ENCODE results near the gene PLCL1. TPM values are rescaled to one million over a fixed set of nuclear protein-coding genes. Genes with fewer than 3 reads are reported as not detected.

Gene PLCL1
- polyA plus RNA-seq, 1 of the 3 experiments (the other 2 are of a cell fraction) = 7.7 TPM

DNA sequence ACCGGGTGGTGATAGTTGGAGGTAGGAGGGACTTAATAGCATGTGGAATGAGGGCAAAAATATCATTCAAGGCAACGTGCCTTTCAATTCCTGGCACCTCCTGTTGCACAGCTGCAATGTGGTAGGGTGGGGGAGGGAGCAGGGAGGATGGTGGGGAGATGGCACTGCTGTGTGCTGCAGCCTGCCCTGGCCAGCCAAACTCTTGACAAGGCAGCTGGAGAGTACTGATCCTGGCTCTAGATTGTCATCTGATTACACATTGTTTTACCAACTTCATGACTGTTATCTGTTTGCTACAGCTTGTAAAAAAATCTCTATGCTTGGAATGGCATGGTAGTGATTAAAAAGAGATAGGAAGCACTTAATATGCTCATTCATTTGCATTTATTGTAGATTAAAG, 47.7 kb downstream of the PLCL1 start (continued):
- TF ChIP-seq REST (IDR thresholded peaks at IDR 0.05; ENCODE audit: low read depth, low read length) = no peak
- TF ChIP-seq NFIC (IDR thresholded peaks at IDR 0.05; ENCODE audit: borderline replicate concordance) = 0 out of 2 replicates have a peak, but pooled peaks have one; percentile 9
- TF ChIP-seq GABPA (IDR thresholded peaks at IDR 0.05; ENCODE audit: low read depth) = no peak
- peak; percentile 36; the same call in 1 of the 2 replicates for TF ChIP-seq RCOR1 (IDR thresholded peaks at IDR 0.05; ENCODE audit: low read length)
- TF ChIP-seq EP300 (IDR thresholded peaks at IDR 0.05; ENCODE audit: borderline replicate concordance in 1 of 2, low read depth in 1 of 2, low read length in 1 of 2) = peak in 1 of 2 experiments; percentile 14; a peak in 1 of 4 replicates
- TF ChIP-seq SMC3 (IDR thresholded peaks at IDR 0.05; ENCODE audit: low read depth, low read length) = 0 out of 2 replicates have a peak, but pooled peaks have one; percentile 5
- no peak for TF ChIP-seq TEAD4 (IDR thresholded peaks at IDR 0.05; ENCODE audit: borderline replicate concordance, insufficient read depth)
- no peak for TF ChIP-seq TAF1 (IDR thresholded peaks at IDR 0.05; ENCODE audit: borderline replicate concordance, low read depth, low read length)
- no peak for TF ChIP-seq EZH2phosphoT487 (IDR thresholded peaks at IDR 0.05; ENCODE audit: borderline replicate concordance, low read depth)
- no peak for TF ChIP-seq POLR2AphosphoS5 (IDR thresholded peaks at IDR 0.05; ENCODE audit: low read depth, low read length)
- TF ChIP-seq FOSL2 (IDR thresholded peaks at IDR 0.05; ENCODE audit: borderline replicate concordance, low read depth) = no peak
- TF ChIP-seq ZBTB33 (IDR thresholded peaks at IDR 0.05; ENCODE audit: borderline replicate concordance, low read depth) = no peak
- peak; percentile 66 for TF ChIP-seq TCF12 (IDR thresholded peaks at IDR 0.05)
- no peak for TF ChIP-seq FOXM1 (IDR thresholded peaks at IDR 0.05; ENCODE audit: low read depth)
- peak; percentile 68 for TF ChIP-seq GATA2 (CRISPR knock-in tag; IDR thresholded peaks at IDR 0.05)
- TF ChIP-seq MEF2A (IDR thresholded peaks at IDR 0.05; ENCODE audit: borderline replicate concordance, low read depth) = no peak
- TF ChIP-seq CTCF (IDR thresholded peaks at IDR 0.05) = no peak
- TF ChIP-seq RFX5 (IDR thresholded peaks at IDR 0.05; ENCODE audit: low read length) = no peak
- TF ChIP-seq, protein P1, sequence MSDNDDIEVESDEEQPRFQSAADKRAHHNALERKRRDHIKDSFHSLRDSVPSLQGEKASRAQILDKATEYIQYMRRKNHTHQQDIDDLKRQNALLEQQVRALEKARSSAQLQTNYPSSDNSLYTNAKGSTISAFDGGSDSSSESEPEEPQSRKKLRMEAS (IDR thresholded peaks at IDR 0.05; ENCODE audit: low read depth) = no peak

All from SK-N-SH (cell line).